Loucy (cell line): ENCODE results near the gene GPC5.

Experiments used
- EZH2phosphoT487 ChIP-seq: fragments of 200-600 bp; IDR thresholded peaks from 2 replicates; pipeline ENCODE4 v1.6.1; 2018; ENCODE audit warnings: antibody characterized with exemption, mild to moderate bottlenecking, moderate library complexity, borderline replicate concordance
- TF ChIP-seq, protein P1 (sequence below): fragments of 200-600 bp; sonication (generic); conservative IDR thresholded peaks from 2 replicates; pipeline ENCODE4 v1.5.1; 2014; ENCODE audit warnings: mild to moderate bottlenecking, antibody characterized with exemption, low read length

DNA sequence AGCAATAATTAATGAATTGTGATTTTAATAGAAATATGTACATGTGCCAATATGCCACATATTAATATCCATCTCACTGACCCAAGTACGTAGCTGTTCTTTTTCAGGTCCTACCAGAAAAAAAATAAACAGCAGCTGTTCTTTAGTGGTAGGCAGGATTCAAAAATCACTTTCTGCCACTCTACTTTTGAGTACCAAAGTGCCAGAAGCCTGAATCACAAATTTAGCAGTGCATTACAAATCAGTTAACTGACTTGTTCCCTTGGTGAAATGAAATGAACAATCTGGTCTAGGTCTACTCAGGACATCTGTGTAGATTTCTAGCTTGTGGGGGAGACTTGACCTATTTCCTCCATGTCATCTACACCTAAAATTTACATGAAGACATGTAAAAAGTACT is 1052.6 kb downstream of the GPC5 start:
- TF ChIP-seq, protein P1, sequence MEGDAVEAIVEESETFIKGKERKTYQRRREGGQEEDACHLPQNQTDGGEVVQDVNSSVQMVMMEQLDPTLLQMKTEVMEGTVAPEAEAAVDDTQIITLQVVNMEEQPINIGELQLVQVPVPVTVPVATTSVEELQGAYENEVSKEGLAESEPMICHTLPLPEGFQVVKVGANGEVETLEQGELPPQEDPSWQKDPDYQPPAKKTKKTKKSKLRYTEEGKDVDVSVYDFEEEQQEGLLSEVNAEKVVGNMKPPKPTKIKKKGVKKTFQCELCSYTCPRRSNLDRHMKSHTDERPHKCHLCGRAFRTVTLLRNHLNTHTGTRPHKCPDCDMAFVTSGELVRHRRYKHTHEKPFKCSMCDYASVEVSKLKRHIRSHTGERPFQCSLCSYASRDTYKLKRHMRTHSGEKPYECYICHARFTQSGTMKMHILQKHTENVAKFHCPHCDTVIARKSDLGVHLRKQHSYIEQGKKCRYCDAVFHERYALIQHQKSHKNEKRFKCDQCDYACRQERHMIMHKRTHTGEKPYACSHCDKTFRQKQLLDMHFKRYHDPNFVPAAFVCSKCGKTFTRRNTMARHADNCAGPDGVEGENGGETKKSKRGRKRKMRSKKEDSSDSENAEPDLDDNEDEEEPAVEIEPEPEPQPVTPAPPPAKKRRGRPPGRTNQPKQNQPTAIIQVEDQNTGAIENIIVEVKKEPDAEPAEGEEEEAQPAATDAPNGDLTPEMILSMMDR = no peak
- TF ChIP-seq EZH2phosphoT487 = no peak
